MM.1S (cell line): Measurements from ENCODE around the gene CHST11.
"Not testable (repeated sequence)": the region's sequence is repeated elsewhere in the genome, so short reads cannot be mapped to it uniquely, and the experiment has no call there.

Experiments used
- DNase-seq: peaks from one replicate; pipeline ENCODE4 v3.0.0-alpha.2; 2015
- H2AFZ ChIP-seq: fragments of 300-600 bp; sonication (generic); 2 replicates; pipeline ENCODE4 v1.6.0; 2016; ENCODE audit warnings: antibody characterized with exemption, low read length
- H3F3A ChIP-seq: fragments of 300-600 bp; sonication (generic); 2 replicates; pipeline ENCODE4 v1.6.1; 2016; ENCODE audit warnings: mild to moderate bottlenecking, antibody characterized with exemption, low read length, moderate library complexity, mixed read lengths; ENCODE audit not compliant: insufficient read depth
- H3K27ac ChIP-seq: fragments of 300-600 bp; sonication (generic); 2 replicates; pipeline ENCODE4 v1.5.1; 2016; ENCODE audit warnings: mild to moderate bottlenecking, low read length
- H3K27me3 ChIP-seq: fragments of 300-600 bp; sonication (generic); replicated peaks from 2 replicates; pipeline ENCODE4 v1.6.0; 2016; ENCODE audit warnings: low read length; ENCODE audit not compliant: insufficient read depth
- H3K36me3 ChIP-seq: fragments of 300-600 bp; sonication (generic); replicated peaks from 2 replicates; pipeline ENCODE4 v1.6.1; 2016; ENCODE audit warnings: mild to moderate bottlenecking, low read length, mixed read lengths; ENCODE audit not compliant: insufficient read depth
- H3K4me1 ChIP-seq: fragments of 300-600 bp; sonication (generic); 2 replicates; pipeline ENCODE4 v1.6.1; 2016; ENCODE audit warnings: low read length, mixed read lengths
- H3K4me2 ChIP-seq: fragments of 300-600 bp; sonication (generic); 2 replicates; pipeline ENCODE4 v1.6.0; 2016; ENCODE audit warnings: low read depth, low read length
- H3K4me3 ChIP-seq: fragments of 300-600 bp; sonication (generic); 2 replicates; pipeline ENCODE4 v1.5.1; 2016; ENCODE audit warnings: low read length, mixed read lengths
- H3K79me2 ChIP-seq: fragments of 300-600 bp; sonication (generic); 2 replicates; pipeline ENCODE4 v1.6.1; 2016; ENCODE audit warnings: mixed run types, low read length, mixed read lengths
- H3K9ac ChIP-seq: fragments of 300-600 bp; sonication (generic); 2 replicates; pipeline ENCODE4 v1.6.1; 2016; ENCODE audit warnings: low read length, mixed read lengths
- H3K9me2 ChIP-seq: fragments of 300-600 bp; sonication (generic); replicated peaks from 2 replicates; pipeline ENCODE4 v1.6.1; 2016; ENCODE audit warnings: mild to moderate bottlenecking, low read length, mixed read lengths; ENCODE audit not compliant: insufficient read depth
- H3K9me3 ChIP-seq: fragments of 300-600 bp; sonication (generic); replicated peaks from 2 replicates; pipeline ENCODE4 v1.6.1; 2016; ENCODE audit warnings: mild to moderate bottlenecking, low read length, mixed read lengths; ENCODE audit not compliant: insufficient read depth
- H4K20me1 ChIP-seq: fragments of 300-600 bp; sonication (generic); 2 replicates; pipeline ENCODE4 v1.6.1; 2016; ENCODE audit warnings: mild to moderate bottlenecking, low read length, moderate library complexity, mixed read lengths; ENCODE audit not compliant: insufficient read depth
- EZH2 ChIP-seq: fragments of 300-600 bp; sonication (generic); optimal IDR thresholded peaks from 2 replicates; pipeline ENCODE3; 2017; ENCODE audit warnings: low read depth, mild to moderate bottlenecking, antibody characterized with exemption, low read length, mixed read lengths
- EZH2phosphoT487 ChIP-seq: fragments of 300-600 bp; sonication (generic); IDR thresholded peaks from 2 replicates; pipeline ENCODE4 v1.6.1; 2018; ENCODE audit warnings: antibody characterized with exemption, low read length
- TF ChIP-seq, protein P1 (sequence below): fragments of 300-600 bp; sonication (generic); IDR thresholded peaks from 2 replicates; pipeline ENCODE4 v1.5.1; 2016; ENCODE audit warnings: antibody characterized with exemption, low read length, mixed read lengths

The CHST11 gene

GRCh38 chr12:104610513-104611235 lies 153.9 kb downstream of the CHST11 start:
- Histone ChIP-seq H3K36me3 (no peaks in the 10 kb centered on the region), H3K4me3 (no peak overlapping the region)

GRCh38 chr12:104611671-104612070 lies 154.9 kb downstream of the CHST11 start:
- no peak overlapping the region for H3K4me2 ChIP-seq

More at GRCh38 chr12:104610513-104611235, 153.9 kb downstream of the CHST11 start:
- Histone ChIP-seq H3K9ac (no peak overlapping the region), H4K20me1 (no peaks in the 10 kb centered on the region), H3K27me3 (no peaks in the 10 kb centered on the region), H2AFZ (no peak overlapping the region), H3K9me3 (no peaks in the 10 kb centered on the region), H3K4me2 (no peak overlapping the region), H3K9me2 (no peaks in the 10 kb centered on the region), H3K4me1 (no peaks in the 10 kb centered on the region), H3K27ac (no peak overlapping the region), H3K79me2 (no peaks in the 10 kb centered on the region), H3F3A (no peaks in the 10 kb centered on the region)
- TF ChIP-seq, protein P1, sequence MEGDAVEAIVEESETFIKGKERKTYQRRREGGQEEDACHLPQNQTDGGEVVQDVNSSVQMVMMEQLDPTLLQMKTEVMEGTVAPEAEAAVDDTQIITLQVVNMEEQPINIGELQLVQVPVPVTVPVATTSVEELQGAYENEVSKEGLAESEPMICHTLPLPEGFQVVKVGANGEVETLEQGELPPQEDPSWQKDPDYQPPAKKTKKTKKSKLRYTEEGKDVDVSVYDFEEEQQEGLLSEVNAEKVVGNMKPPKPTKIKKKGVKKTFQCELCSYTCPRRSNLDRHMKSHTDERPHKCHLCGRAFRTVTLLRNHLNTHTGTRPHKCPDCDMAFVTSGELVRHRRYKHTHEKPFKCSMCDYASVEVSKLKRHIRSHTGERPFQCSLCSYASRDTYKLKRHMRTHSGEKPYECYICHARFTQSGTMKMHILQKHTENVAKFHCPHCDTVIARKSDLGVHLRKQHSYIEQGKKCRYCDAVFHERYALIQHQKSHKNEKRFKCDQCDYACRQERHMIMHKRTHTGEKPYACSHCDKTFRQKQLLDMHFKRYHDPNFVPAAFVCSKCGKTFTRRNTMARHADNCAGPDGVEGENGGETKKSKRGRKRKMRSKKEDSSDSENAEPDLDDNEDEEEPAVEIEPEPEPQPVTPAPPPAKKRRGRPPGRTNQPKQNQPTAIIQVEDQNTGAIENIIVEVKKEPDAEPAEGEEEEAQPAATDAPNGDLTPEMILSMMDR = no peak
- no peak for DNase-seq

DNA sequence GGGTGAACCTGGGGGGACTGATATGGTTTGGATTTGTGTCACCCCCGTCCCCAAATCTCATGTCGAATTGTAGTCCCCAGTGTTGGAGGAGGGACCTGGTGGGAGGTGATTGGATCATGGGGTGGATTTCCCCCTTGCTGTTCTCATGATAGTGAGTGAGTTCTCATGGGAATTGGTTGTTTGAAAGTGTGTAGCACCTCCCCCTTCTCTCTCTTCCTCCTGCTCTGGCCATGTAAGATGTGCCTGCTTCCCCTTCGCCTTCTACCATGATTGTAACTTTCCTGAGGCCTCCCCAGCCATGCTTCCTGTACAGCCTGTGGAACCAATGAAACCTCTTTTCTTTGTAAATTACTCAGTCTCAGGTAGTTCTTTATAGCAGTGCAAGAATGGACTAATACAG lies 156.6 kb downstream of the CHST11 start:
- H4K20me1 ChIP-seq, H3K36me3 ChIP-seq, H3K4me3 ChIP-seq, H3K27me3 ChIP-seq, H3K9me3 ChIP-seq, H2AFZ ChIP-seq, H3F3A ChIP-seq, H3K9ac ChIP-seq, H3K27ac ChIP-seq, DNase-seq, H3K79me2 ChIP-seq, H3K4me2 ChIP-seq, H3K9me2 ChIP-seq, H3K4me1 ChIP-seq: not testable (repeated sequence)

More at GRCh38 chr12:104611671-104612070, 154.9 kb downstream of the CHST11 start:
- Histone ChIP-seq H3F3A (no peaks in the 10 kb centered on the region), H3K27me3 (no peaks in the 10 kb centered on the region), H3K4me1 (no peaks in the 10 kb centered on the region), H3K9ac (no peak overlapping the region), H3K79me2 (no peaks in the 10 kb centered on the region), H3K9me2 (no peaks in the 10 kb centered on the region), H3K27ac (no peak overlapping the region), H3K9me3 (no peaks in the 10 kb centered on the region), H3K4me3 (no peak overlapping the region), H4K20me1 (no peaks in the 10 kb centered on the region), H2AFZ (no peak overlapping the region), H3K36me3 (no peaks in the 10 kb centered on the region)
- no peak for TF ChIP-seq EZH2phosphoT487
- TF ChIP-seq, protein P1 = no peak
- DNase-seq = no peak

DNA sequence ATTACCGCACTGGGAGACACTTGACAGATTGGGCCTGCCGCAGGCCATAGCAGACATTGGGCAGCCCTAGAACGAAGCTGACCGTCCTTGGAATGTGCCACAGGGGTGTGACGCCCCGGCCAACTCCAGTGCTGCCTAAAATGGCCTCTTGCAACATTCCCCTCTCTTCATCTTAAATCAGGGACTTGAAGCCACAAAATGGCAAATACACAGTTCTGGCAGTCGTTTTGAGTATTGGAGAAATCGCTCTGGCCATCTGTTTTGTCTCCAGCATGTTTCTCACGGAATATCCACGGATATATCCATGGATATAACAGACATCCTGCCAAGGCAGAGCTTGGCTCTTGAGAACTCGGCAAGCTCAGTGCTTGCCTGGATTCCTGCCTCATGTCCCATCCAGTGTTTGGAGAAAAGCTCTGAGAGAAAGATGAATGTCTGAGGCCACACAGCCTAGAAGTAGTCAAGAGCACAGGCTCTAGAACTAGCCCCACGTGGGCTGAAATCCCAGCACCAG lies 158.4 kb downstream of the CHST11 start:
- no peak overlapping the region for H3K4me3 ChIP-seq
- no peak for DNase-seq
- no peaks in the 10 kb centered on the region for H3K9me3 ChIP-seq
- H3F3A ChIP-seq = no peaks in the 10 kb centered on the region
- H3K9ac ChIP-seq = no peak overlapping the region
- H3K4me2 ChIP-seq = no peak overlapping the region
- no peak overlapping the region for H2AFZ ChIP-seq
- H3K27ac ChIP-seq = no peak overlapping the region
- H3K27me3 ChIP-seq = no peaks in the 10 kb centered on the region
- no peaks in the 10 kb centered on the region for H3K4me1 ChIP-seq
- no peaks in the 10 kb centered on the region for H3K36me3 ChIP-seq
- H3K79me2 ChIP-seq = no peaks in the 10 kb centered on the region
- TF ChIP-seq EZH2phosphoT487 (no peak), EZH2 (no peak)
- TF ChIP-seq, protein P1 = no peak
- H4K20me1 ChIP-seq = no peaks in the 10 kb centered on the region
- no peaks in the 10 kb centered on the region for H3K9me2 ChIP-seq
